ENCODE measurements around the gene CELSR1.

The CELSR1 gene

DNA sequence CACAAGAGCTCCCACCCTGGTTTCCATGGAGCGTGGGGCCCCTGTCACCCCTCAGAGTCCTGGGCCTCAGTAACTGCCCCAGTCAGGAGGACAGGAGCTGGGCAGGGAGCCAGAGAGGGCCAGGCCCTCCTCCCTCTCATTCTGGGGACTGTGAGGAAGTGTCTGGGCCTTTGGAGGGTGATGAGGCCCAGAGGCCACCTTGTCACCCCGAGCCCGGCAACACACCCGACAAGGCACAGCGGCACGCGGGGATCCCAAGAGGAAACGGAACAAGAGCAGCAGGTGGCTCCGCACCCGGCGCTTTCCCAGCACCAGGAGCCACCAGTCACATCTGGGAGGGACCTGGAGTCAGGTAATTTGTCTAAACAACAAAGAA is 72.1 kb downstream of the CELSR1 start:
- in situ Hi-C loops (cut with HindIII; ENCODE audit: low sequenced_read_pairs): no loop called here

DNA sequence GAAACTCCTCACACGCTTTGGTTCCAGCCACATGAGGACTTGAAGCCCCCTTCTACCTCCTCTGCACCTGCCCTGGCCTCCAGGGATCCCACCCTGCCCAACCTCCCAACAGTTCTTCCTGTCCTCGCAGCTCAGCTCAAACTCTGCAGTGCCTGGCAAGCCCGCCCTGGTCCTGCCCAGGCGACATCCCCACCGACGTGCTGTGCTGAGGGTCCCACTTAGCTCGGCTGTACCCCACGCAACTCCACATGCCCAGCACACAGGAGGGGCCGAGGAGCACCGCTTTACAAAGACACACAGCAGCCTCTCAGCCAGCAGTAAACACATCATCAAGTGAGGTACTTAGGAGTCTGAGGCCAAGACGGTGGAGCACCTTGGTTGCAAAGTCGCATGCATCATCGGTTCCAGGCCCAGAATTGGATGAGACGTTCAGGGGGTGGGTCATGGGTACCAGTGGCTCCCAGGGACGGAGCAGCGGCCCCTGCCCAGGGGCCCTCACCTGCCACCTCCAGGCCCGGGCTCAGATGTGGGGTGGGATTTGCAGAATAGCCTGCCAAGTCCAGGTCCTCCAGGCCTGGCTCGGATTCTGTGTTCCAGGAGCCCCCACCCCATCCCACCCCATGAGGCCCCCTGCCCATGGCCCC is 72.6 kb downstream of the CELSR1 start:
- in situ Hi-C loops (cut with HindIII; ENCODE audit: low sequenced_read_pairs): no loop called here

DNA sequence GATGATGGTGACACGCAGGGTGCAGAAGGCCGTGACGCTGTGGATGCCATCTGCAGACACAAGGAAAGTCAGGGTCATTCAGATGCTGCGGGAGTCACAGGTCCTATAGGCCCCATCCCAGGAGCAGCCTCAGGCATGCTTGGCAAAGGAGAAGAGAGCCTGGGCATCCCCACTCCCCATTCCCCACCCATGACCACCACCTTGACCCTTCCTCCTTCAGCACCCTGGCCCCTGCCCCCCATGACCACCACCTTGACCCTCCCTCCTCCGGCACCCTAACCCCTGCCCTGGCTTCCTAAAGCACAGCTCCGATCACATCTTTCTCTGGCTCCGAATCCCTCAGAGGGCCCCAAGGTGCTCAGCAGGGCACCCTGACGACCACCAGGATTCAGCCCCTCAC is 73.1 kb downstream of the CELSR1 start:
- in situ Hi-C loops (cut with HindIII; ENCODE audit: low sequenced_read_pairs): no loop called here

DNA sequence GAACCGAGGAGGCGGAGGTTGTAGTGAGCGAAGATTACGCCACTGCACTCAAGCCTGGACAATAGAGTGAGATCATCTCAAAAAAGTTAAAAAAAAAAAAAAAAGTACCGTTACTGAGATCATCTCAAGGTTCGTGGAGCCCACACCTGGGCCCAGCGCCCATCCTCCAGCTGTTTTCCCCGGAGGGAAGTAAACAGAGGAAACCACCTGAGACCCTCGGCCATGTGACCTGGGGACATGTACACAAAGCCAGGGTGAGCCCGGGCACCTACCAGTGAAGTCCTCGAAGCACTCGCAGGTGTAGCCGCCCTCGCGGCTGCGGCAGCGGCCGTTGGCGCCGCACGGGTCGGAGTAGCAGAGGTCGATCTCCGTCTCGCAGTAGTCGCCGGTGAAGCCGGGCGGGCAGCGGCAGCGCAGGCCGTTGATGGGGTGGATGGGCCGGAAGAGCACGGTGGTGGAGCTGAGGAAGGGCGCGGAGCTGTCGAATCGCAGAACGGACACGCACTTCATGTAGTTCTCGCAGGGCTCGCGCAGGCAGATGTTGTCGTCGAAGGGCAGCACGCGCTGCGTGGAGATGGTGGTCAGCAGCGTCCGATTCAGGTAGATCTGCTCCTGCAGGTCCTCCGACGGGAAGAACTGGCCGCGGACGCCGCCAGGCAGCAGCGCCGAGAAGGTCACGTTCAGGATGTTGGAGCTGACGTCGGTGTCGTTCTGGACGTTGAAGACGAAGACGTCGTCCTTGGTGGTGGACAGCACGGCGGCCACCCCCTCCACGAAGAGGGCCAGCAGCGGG is 73.8 kb downstream of the CELSR1 start:
- in situ Hi-C loops (cut with HindIII; ENCODE audit: low sequenced_read_pairs): no loop called here

DNA sequence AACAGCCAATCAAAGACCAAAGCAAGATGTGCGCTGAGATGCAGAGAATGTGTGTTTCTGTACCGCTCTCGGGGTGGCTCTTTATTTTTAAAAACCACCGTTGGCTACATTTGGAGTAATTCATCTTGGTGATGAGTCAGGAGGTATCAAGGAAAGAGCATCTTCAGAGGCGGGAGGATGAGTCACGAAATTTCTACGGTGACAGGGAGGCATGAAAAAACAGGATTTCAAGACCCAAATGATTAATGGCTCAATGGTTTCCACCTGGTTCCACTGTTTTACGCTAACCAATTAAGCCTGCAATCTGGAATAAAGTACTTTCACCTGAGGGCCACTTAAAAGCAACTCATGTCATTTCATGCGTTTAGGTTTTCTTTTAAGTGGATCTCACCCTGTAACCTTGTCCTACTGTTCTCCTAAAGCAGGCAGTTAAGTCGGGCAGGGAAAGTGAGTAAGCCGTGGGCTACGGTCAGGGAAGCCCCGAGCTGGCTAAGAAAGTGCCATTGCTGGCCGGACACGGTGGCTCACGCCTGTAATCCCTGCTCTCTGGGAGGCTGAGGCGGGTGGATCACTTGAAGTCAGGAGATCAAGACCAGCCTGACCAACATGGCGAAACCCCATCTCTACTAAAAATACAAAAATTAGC is 74.6 kb downstream of the CELSR1 start:
- in situ Hi-C loops (cut with HindIII; ENCODE audit: low sequenced_read_pairs): no loop called here

DNA sequence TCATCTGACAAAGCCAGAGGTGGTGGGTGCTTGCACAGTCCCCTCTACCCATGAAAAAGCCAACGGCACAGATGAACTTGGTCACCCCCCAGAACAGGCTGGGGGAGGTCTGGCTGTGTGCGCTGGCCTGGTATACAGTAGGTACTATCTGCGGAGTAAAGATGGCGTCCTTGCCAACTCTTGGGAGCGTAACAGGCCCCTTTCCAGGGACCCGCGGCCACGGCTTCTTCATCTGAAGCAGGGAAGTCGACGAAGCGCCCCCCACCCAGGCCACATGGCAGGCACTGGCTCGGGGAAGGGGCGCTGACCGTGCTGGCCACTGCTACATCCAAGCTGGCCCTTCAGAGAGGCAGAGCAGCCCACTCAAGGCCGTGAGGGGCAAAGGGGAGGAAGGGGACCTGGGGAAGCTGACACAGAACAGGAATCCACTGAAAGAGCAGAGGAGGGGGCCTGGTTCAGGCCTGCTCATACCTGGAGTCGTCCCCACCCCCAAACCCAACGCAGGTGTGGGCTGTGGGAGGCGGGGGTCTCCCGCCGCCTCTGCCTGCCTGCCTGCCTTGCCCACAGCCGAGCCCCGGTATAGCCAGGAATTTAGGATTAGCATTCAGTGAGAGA is 75.7 kb downstream of the CELSR1 start:
- in situ Hi-C loops (cut with HindIII; ENCODE audit: low sequenced_read_pairs): no loop called here

DNA sequence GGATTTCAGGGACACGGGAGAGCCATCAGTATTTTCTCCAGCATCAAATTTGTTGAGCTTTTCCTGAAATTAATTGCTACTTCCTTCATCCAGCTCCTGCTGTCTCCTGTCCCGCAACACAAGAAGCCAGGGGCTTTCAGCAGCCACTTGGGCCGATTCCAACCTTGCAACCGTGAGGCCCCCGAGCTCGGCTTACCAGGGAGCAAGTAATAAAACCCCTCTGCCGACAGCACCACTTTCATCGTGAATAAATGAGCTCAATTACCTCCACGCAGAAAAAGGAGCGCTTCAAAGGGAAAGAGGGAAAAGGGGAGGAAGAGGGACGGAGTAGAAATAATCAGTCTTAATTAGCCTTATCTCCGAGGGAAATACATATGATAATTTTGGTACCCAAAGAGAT is 76.6 kb downstream of the CELSR1 start:
- in situ Hi-C loops (cut with HindIII; ENCODE audit: low sequenced_read_pairs): no loop called here

DNA sequence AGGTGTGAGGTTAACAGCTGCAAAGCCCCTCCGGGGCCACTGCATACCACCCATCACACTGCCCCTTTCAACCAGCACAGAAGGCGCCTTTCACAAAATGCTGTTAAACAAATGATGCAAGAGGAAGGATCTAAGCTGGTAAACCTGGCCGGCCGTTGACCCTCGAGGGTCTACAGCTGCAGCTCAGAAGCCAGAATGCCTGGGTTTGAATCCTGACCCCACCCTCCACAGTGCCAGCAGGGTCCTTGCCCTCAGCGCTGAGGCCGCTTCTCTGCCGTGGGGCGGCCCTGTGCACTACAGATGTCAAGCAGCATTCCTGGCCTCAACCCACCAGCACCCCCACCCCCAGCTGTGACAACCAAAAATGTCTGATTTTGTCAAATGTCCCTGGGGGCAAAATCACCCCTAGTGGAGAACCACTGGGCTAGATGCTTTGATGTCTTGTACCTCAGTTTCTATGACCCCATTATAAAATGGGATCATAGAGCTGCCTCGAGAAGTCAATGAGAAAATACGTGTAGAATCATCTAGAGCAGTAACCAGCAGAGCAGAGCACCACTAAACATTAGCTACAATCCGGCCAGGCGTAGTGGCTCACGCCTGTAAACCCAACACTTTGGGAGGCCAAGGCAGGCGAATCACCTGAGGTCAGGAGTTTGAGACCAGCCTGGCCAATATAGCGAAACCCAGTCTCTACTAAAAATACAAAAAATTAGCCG is 77.9 kb downstream of the CELSR1 start:
- in situ Hi-C loops (cut with HindIII; ENCODE audit: low sequenced_read_pairs): no loop called here

DNA sequence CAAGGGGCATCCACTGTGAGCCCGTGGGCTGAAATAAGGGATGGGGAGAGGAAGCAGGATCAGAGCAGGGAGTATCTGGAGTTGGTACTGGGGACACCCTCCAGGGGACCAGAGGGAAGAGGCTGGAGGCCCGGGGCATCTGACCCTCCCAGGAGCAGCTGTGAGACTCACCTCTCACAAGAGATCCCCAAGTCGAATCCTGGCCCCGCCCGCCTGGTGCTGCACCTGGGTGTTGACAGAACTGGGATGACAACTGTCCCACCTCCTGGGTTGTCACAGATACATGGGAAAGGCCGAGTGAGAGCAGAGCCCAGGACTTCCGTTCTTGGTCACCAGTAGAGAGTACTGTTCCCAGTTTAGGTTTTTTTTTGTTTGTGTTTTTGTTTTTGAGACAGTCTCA is 78.9 kb downstream of the CELSR1 start:
- in situ Hi-C loops (cut with HindIII; ENCODE audit: low sequenced_read_pairs): no loop called here

DNA sequence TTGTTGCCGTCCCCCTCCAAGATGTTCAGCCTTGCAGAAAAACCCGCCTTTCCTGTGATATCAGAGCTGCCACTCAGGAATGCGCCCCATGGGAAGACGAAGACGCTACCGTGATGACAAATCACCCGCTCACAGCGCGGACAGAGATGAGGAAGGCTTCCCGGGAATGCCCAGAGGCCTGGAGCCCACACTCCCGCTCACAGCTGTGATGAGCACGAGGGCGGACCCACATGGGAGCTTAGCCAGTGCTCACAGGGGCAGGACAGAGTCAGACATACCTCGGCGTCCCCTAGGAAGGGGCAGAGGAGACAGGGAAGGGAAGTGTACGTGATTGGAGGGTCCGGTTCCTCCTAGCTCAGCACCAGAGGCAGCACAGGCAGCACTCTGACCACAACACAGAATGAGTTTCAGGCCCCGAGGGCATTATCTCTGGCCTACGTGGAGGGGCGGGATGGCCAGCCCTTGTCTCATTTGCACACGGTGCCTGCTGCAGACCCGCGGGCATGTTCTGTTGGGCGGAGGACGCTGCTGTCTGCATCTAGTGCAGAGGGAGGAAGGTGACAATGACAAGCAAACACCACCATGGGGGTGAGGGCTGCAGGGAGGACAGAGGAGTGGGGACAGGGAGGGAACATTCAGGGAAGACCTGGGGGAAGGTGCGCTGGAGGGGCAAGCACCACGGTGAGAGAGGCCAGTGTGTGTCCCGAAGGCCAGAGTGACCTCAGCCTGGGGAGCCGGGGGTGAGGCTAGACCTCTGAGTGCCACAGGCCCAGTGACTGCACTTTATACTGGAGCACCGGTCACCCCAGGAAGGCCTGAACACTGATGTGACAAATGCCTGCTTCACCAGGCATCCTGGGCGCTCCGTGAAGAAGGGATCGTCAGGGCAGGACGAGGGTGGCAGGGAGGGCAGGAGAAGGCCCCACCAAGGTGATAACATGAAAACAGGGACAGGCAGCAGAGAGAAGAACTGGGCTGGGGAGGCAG is 79.6 kb downstream of the CELSR1 start:
- in situ Hi-C loops (cut with HindIII; ENCODE audit: low sequenced_read_pairs): no loop called here

DNA sequence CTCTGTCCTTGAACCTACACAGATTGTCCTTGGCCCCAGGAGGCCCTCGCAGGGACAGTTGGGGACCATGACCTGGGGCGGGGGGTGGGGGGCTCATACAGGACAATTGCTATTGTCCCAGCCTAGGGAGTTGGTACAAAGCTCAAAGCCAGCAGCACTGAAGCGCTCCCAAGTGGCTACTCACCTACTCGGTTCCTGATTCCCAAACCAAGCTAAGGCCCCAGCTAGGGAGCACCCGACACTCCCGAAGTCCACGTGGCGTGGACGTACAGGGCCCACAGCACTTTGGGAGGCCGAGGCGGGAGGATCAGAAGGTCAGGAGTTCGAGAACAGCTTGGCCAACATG is 80.6 kb downstream of the CELSR1 start:
- in situ Hi-C loops (cut with HindIII; ENCODE audit: low sequenced_read_pairs): no loop called here

DNA sequence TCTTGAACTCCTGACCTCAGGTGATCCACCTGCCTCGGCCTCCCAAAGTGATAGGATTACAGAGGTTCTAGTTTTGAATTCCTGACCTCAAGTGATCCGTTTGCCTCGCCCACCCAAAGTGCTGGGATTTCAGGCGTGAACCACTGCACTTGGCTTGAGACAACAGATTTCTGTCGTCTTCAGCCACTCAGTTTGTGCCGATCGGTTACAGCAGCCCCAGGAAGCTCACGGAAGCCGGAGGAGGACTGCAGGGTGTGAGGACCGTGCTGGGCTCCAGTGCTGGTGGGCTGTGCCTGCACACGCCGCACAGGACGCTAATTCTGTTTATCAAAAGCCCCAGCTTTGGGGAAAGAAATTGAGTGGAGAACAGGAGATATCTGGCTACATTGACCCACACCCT is 82.0 kb downstream of the CELSR1 start:
- in situ Hi-C loops (cut with HindIII; ENCODE audit: low sequenced_read_pairs): no loop called here

DNA sequence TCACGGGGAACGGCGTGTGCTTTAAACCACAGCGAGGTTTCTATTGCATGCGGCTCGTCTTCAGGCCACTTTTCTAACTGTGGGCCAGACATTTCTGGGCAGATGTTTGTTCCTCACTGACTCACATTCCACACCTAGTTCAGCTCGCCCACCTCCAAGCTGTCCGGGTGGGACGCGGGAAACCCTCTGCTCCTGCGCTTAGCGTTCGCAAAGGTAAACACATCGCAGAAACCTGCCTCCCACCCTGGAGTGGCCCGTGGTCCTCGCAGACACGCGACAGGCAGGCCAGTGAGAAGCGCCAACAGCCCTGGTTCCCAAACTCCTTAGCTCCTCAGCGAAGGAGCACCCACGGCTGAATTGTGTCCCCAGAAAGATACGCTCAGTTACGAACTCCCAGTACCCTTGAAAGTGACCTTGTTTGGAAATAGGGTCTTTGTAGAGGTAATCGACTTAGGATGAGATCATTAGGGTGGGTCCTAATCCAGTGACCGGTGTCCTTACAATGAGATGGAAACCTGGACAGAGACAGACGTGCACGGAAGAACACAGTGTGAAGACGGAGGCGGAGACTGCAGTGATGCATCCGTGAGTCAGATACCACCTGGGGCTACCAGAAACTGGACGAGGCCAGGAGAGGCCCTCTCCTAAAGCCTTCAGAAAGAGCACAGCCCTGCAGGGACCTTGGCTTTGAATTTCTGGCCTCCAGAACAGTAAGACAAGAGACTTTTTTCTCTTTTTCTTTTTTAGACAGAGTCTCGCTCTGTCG is 82.7 kb downstream of the CELSR1 start:
- in situ Hi-C loops (cut with HindIII; ENCODE audit: low sequenced_read_pairs): no loop called here

DNA sequence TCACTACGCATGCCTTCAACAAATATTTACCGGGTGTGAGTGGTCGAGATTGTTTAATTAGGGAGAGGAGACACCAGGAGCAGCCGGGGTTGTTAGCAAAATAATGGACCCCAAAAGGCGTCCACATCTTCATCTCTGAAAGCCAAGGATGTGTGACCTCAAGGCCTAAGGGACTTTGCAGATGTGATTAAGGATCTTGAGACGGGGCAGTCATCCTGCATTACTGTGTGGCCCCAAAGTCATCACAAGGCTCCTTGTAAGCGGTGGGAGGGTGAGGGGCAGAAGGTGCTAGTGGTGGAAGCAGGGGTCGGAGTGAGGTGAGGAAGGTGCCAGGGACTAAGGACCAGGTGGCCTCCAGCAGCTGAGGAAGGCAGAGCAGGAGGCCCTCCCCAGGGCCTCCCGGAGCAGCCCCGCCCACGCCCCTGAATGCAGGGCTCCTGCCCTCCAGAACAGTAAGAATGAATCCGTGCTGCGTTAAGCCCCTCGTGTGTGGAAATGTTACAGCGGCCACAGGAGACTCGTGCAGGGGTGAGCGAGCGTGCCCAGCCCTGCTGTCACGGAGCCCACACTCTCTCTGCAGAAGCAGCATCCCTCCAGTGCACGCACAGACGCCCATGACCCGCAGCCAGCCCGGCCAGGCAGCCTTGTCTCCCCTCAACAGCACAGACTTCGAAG is 83.5 kb downstream of the CELSR1 start:
- in situ Hi-C loops (cut with HindIII; ENCODE audit: low sequenced_read_pairs): no loop called here

DNA sequence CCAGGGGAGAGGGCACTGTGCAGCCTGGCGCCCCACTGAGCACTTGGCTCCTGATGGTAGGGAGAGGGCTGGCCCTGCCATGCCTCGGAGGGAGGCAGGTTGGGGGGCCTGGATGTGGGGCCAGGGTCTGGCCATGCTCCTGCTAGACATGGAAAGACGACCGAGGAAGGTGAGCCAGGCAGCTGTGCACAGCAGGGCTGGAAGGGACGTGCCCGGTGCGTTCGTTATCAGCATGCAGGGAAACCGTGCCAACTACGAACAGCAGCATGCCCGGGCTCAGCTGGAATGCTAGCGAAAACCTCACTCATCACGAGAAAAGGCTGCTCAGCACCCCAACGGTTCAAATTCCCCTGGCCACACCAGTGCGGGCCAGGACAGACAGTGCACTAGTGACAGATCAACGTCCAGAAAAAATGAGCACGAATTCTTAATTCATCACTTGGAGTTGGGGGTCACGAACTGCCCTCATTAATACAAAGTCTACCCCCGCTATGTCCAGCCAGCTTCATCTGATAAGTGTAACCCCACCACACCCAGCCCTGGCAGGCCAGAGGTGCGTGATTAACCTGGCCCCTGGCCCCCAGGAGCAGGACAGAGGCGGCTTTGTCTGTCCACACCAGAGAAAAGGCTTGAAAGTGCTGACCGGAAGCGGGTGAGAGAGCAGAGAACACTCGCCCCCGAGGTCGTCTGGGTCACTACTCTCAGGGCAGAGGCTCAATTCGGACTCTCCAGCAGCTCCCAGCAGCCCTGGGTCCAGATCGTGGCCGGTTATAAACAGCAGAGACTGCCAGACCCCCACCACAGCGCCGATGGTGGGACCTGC is 84.2 kb downstream of the CELSR1 start:
- in situ Hi-C loops (cut with HindIII; ENCODE audit: low sequenced_read_pairs): no loop called here

DNA sequence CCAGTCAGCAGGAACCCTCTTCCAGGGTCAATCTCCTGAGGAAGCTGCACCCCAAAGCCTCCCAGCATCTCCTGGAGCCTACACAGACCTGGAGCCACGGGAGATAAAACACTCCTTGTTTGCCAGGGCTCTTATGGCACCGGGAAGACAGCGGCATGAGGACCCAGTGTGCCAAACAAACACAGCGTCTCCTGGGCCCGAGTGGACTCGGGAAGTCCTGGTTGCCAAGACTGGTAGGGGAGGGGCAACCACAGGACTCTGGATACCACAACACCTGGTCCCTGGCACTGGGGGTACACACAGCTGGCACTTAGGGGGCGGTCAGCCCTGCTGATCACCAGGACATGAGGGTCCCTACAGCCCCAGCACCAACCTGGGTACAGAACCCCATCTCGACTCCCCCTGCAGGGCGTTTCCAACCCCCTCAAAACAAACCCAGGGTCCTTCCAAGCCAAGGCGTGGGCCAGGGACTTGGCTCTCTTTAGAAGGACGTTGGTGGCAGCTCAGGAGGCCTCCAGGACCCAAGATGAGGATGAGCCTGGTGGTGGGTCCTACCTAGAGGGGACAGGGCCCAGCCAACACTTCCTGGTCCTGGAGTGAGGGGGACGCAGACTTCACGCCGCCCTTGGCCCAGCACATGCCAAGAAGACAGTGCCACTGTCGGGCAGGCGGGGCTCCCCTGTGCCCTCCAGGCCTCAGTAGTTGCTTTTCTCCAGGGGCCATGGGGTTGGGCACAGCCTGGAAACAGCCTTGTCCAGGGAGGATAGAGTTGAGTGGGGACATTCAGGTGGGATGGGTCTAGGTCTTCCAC is 85.0 kb downstream of the CELSR1 start:
- in situ Hi-C loops (cut with HindIII; ENCODE audit: low sequenced_read_pairs): no loop called here

DNA sequence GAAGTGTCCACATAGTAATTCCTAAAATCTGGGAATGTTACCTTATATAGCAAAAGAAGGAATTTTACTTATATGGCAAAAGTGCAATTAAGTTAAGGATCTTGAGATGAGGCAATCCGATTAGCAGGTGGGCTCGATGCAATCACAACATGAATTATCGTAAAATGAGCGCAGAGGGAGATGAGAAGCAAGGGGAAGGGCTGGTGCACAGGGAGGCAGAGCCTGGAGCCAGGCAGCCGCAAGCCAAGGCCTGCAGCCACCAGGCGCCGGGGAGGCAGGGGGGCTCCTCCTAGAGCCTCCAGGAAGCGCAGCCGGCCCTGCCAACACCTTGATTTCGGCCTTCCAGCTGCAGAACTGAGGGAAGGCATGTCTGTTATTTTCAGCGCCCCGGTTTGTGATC is 85.7 kb downstream of the CELSR1 start:
- in situ Hi-C loops (cut with HindIII; ENCODE audit: low sequenced_read_pairs): no loop called here

All from DLD1 (cell line).